HEK293T (cell line): ENCODE data around the gene TRAF3.

Experiments used
- CTCF ChIA-PET: fragments of 350-600 bp; formaldehyde crosslinking; extraction: SDS; loops from one replicate; lab custom pipeline; 2021; ENCODE audit warnings: antibody characterized with exemption, inconsistent platforms; lab: Yijun Ruan, JAX
- POLR2A ChIA-PET: fragments of 350-600 bp; formaldehyde crosslinking; extraction: SDS; loops from one replicate; lab custom pipeline; 2020; ENCODE audit warnings: antibody characterized with exemption, inconsistent platforms; lab: Yijun Ruan, JAX
- DNase-seq: peaks from one replicate; pipeline ENCODE4 v3.0.0; 2012; ENCODE audit warnings: mixed read lengths; ENCODE audit errors: extremely low spot score
- ARNT ChIP-seq: fragments of 450-650 bp; IDR thresholded peaks from 2 replicates; pipeline ENCODE4 v1.6.1; 2017; ENCODE audit warnings: mild to moderate bottlenecking
- BHLHE40 ChIP-seq: fragments of 450-650 bp; IDR thresholded peaks from 2 replicates; pipeline ENCODE4 v1.6.1; 2016; ENCODE audit warnings: mild to moderate bottlenecking, moderate library complexity, borderline replicate concordance
- CTBP1 ChIP-seq: fragments of 450-650 bp; IDR thresholded peaks from 2 replicates; pipeline ENCODE4 v1.6.1; 2016; ENCODE audit warnings: borderline replicate concordance
- ELF4 ChIP-seq: fragments of 450-650 bp; IDR thresholded peaks from 2 replicates; pipeline ENCODE4 v1.6.1; 2017; ENCODE audit warnings: antibody characterized with exemption
- FOXA1 ChIP-seq: fragments of 450-650 bp; IDR thresholded peaks from 2 replicates; pipeline ENCODE4 v1.6.1; 2016; ENCODE audit warnings: mild to moderate bottlenecking
- FOXK2 ChIP-seq: fragments of 450-650 bp; IDR thresholded peaks from 2 replicates; pipeline ENCODE4 v1.6.1; 2016; ENCODE audit warnings: mild to moderate bottlenecking
- FOXM1 ChIP-seq: fragments of 450-650 bp; IDR thresholded peaks from 2 replicates; pipeline ENCODE4 v1.6.1; 2017; ENCODE audit warnings: mild to moderate bottlenecking, borderline replicate concordance
- HDGF ChIP-seq: fragments of 450-650 bp; IDR thresholded peaks from 2 replicates; pipeline ENCODE4 v1.6.1; 2017; ENCODE audit warnings: antibody characterized with exemption, borderline replicate concordance
- L3MBTL2 ChIP-seq: fragments of 450-650 bp; conservative IDR thresholded peaks from 2 replicates; pipeline ENCODE4 v1.6.1; 2016; ENCODE audit warnings: mild to moderate bottlenecking
- LEF1 ChIP-seq: fragments of 450-650 bp; IDR thresholded peaks from 2 replicates; pipeline ENCODE4 v1.6.1; 2017; ENCODE audit warnings: mild to moderate bottlenecking, borderline replicate concordance
- NFRKB ChIP-seq: fragments of 450-650 bp; IDR thresholded peaks from 2 replicates; pipeline ENCODE4 v1.6.1; 2016; ENCODE audit warnings: mild to moderate bottlenecking, moderate library complexity
- PKNOX1 ChIP-seq: fragments of 450-650 bp; IDR thresholded peaks from 2 replicates; pipeline ENCODE4 v1.6.1; 2016
- SP1 ChIP-seq: fragments of 450-650 bp; IDR thresholded peaks from 2 replicates; pipeline ENCODE4 v1.6.1; 2017
- SUZ12 ChIP-seq: fragments of 450-650 bp; IDR thresholded peaks from 2 replicates; pipeline ENCODE4 v1.6.1; 2016; ENCODE audit warnings: mild to moderate bottlenecking
- TARDBP ChIP-seq: fragments of 450-650 bp; IDR thresholded peaks from 2 replicates; pipeline ENCODE4 v1.6.1; 2016
- ZNF384 ChIP-seq: fragments of 450-650 bp; IDR thresholded peaks from 2 replicates; pipeline ENCODE4 v1.6.1; 2016

Gene TRAF3

DNA sequence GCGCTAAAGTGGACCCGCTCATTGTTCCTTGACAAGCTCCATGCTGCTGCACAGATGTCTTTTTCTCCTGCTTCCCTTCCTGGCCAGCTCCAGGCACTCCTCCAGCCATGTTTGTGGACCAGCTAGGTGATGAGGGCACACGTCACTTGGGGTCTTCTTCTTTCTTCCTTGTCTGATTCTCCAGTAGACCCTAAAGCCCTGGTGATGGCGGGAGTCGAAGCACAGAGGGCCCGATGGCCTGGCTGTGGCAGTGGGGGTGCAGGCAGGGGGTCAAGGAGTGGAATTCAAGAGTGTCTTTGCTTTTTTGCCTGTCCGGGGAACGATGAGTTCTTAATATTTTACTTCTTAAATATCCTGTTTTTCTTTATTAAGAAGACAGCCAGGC is 122.3 kb downstream of the TRAF3 start:
- CTCF ChIA-PET = no interaction called here
- no peak for DNase-seq
- no peak for TF ChIP-seq FOXM1
- no peak for TF ChIP-seq SP1
- TF ChIP-seq HDGF = no peak
- TF ChIP-seq ELF4 = no peak
- TF ChIP-seq FOXK2 = no peak
- TF ChIP-seq ARNT = no peak
- no peak for TF ChIP-seq PKNOX1
- POLR2A ChIA-PET = no interaction called here

DNA sequence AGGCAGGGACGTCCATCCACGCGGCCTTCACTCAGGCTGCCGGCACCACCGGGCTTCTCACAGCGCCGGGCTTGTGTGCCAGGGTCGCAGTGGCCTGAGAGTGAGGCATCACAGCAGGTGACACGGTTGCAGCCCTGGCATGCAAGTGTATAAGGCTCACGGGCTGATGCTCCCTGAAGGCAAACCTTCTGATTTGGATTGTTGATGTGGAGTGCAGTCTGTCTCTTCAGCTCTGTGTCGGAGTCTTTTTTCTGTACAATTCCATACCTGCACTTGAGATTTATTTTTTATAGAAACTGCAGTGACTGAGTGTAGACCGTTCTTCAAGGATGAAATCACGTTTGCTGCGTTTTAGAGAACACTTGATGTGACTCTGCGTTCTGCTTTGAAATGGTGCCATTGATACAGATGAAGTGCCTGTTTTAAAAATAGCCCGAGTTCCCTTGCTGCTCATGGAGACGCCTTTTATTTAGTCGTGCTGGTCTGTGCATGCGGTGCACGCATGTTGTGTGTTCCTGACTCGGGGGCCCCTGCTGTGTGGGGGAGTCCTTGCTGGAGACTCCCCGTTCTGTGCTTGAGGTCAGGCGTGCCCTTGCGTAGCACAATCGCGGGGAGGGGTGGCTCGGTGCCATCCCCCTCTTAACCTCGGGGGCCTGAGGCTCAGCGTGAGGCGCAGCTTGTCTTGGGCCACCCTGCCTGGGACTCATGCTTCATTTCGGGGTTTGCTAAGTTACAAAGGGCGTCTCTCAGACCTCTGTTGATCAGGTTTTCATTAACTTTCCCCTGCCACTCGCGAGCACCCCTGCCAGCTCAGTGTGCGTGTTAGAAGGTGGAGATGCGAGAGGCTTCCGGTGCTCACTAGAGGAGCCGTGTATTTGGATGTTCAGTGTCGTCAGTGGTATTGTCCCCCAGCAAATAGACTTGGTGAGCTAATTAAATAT is 123.7 kb downstream of the TRAF3 start:
- no peak for DNase-seq
- ChIA-PET CTCF (no interaction called here), POLR2A (no interaction called here)
- TF ChIP-seq BHLHE40 = no peak
- TF ChIP-seq ELF4 = no peak
- no peak for TF ChIP-seq SP1
- no peak for TF ChIP-seq ZNF384
- TF ChIP-seq ARNT = no peak
- TF ChIP-seq L3MBTL2 = no peak
- no peak for TF ChIP-seq CTBP1
- TF ChIP-seq TARDBP = no peak
- TF ChIP-seq NFRKB = no peak
- no peak for TF ChIP-seq SUZ12

- TF ChIP-seq FOXM1 = no peak
- TF ChIP-seq TARDBP = no peak
- TF ChIP-seq FOXA1 = no peak
- TF ChIP-seq LEF1 = no peak
- no peak for TF ChIP-seq FOXK2
- CTCF ChIA-PET = no interaction called here
- POLR2A ChIA-PET = no interaction called here
- no peak for DNase-seq
These were observed 124.4 kb downstream of the TRAF3 start for GRCh38 chr14:102901633-102902032.

DNA sequence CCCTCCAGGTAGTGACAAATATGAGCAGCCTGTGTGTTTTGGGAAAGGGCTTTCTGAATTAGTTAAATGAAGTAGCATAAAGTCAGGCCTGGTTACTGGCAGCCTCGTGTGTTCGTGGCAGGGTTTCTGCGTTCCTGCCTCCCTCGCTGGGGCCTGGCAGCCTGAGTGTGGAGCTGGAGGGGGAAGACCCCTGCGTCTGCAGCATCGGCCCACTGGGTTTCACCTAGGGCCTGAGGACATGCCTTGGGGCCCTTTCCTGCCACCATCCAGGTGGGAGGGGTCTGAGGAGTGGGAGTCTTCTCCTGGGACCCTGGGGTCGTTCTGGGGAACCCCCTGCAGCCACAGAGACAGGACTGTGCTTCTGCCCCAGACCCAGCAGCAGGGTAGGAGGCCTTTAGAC is 124.8 kb downstream of the TRAF3 start:
- no peak for TF ChIP-seq SP1
- no peak for TF ChIP-seq HDGF
- TF ChIP-seq FOXA1 = no peak
- no peak for DNase-seq
- ChIA-PET POLR2A (no interaction called here), CTCF (no interaction called here)

DNA sequence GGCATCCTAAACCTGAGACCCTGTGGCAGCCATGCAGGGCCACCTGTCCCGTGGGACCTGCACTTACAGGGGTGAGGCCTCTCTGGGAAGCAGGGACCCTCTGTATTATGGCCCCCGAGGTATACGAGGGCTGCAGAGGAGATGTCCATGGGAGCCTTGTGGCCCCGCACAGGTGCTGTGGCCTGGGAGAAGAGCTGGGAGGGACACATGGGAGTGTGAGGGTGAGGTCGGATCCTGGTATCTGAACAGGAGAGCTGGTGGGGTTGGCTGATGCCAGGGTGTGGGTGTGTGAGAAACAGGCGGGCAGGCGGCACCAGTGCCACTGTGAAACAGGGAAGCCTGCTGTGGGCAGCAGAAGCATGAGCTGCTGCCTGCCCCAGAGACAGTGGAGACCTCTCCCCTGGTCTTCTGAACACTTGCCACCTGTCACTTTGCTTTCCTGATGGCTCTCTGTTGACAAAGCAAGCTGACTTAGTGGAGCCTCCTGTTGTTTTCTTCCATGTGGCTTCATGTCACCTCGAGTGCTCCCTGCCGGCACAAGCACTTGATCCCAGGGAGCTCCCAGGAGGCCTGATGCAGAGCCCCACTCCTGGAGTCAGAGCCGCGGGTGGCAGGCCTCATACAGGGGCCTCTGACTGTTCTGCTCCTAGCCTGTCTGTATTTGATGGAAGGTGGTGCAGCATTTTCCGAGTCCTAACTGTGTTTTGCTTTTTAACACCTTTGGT is 125.4 kb downstream of the TRAF3 start:
- POLR2A ChIA-PET = no interaction called here
- TF ChIP-seq PKNOX1 (no peak), ZNF384 (no peak), ELF4 (no peak), LEF1 (no peak), TARDBP (no peak), BHLHE40 (no peak), FOXK2 (no peak), FOXA1 (no peak), ARNT (no peak), HDGF (no peak), L3MBTL2 (no peak), SP1 (no peak), SUZ12 (no peak), CTBP1 (no peak)
- CTCF ChIA-PET = no interaction called here
- no peak for DNase-seq

DNA sequence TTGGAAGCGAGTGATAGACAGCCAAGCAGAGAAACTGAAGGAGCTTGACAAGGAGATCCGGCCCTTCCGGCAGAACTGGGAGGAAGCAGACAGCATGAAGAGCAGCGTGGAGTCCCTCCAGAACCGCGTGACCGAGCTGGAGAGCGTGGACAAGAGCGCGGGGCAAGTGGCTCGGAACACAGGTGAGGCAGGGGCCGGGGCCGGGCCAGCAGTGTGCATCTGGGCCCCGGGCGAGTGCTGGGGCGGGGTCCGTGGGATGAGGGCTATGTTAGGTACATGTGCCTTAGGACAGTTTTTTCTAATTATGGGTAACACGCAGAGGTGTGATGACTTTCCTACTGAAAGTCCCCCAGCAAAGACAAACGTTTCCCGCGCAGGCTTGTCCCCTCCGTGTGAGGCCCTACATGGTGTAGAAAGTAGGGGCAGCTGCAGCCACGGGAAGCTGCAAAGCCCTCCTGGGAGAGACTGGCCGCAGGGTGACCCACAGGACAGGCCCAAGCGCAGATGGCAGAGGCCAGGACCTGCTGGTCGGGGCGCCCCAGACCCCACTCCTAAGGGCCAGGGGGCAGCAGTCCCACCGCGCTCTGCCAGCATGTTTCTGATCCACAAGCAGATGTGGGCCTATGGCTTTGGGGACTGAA is 126.1 kb downstream of the TRAF3 start:
- POLR2A ChIA-PET = no interaction called here
- CTCF ChIA-PET = no interaction called here

More for the DNA sequence above, 126.1 kb downstream of the TRAF3 start:
- DNase-seq = no peak
- no peak for TF ChIP-seq BHLHE40
- TF ChIP-seq ZNF384 = no peak
- TF ChIP-seq TARDBP = no peak
- no peak for TF ChIP-seq FOXK2
- TF ChIP-seq ELF4 = no peak
- TF ChIP-seq PKNOX1 = no peak
- TF ChIP-seq NFRKB = no peak
- no peak for TF ChIP-seq LEF1
- no peak for TF ChIP-seq SUZ12
- no peak for TF ChIP-seq FOXM1
- no peak for TF ChIP-seq ARNT
- TF ChIP-seq CTBP1 = no peak
- no peak for TF ChIP-seq SP1
- no peak for TF ChIP-seq HDGF
- TF ChIP-seq L3MBTL2 = no peak
- no peak for TF ChIP-seq FOXA1
